VCaP (cell line): ENCODE data around the gene CEP164.
A peak's percentile ranks its signal among the peaks of the same experiment; 100 is the strongest.

Experiments
- H3K27ac ChIP-seq: fragments of 450-650 bp; 2 replicates; pipeline ENCODE4 v1.5.1; 2017
- TF ChIP-seq, protein P1 (sequence below): fragments of 450-650 bp; conservative IDR thresholded peaks from 2 replicates; pipeline ENCODE4 v1.5.1; 2017; ENCODE audit warnings: mild to moderate bottlenecking, moderate library complexity

Gene CEP164

DNA sequence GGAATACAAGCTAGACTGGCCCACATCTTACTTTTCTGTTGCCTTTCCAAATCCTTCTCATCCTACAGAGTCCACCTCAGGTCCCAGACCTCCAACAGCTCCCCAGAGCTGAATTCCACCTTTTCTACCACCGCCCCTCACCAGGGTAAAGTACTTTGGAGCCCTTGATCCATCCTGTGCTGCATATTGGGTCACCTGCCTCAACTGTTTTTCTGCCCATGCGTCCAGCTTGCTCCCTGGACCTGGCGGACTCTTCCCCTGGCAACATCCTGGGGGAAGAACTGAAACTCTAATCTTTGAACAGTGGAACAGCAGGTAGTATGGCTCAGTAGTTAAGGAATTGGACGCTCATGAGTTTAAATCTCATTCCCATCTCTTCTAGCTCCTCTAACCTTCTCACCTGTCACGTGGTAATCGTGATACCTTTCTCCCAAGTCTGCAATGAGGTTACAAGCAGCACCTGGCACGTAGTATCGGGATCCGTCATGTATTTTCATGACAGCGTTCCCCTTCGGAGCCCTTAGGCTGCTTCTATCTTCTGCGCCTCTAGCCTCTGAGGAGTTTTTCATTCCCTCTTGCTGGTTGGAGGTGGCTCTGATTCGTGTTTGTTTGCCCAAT is 98.1 kb downstream of the CEP164 start:
- H3K27ac ChIP-seq: no peak overlapping the region
- TF ChIP-seq, protein P1, sequence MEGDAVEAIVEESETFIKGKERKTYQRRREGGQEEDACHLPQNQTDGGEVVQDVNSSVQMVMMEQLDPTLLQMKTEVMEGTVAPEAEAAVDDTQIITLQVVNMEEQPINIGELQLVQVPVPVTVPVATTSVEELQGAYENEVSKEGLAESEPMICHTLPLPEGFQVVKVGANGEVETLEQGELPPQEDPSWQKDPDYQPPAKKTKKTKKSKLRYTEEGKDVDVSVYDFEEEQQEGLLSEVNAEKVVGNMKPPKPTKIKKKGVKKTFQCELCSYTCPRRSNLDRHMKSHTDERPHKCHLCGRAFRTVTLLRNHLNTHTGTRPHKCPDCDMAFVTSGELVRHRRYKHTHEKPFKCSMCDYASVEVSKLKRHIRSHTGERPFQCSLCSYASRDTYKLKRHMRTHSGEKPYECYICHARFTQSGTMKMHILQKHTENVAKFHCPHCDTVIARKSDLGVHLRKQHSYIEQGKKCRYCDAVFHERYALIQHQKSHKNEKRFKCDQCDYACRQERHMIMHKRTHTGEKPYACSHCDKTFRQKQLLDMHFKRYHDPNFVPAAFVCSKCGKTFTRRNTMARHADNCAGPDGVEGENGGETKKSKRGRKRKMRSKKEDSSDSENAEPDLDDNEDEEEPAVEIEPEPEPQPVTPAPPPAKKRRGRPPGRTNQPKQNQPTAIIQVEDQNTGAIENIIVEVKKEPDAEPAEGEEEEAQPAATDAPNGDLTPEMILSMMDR: no peak

DNA sequence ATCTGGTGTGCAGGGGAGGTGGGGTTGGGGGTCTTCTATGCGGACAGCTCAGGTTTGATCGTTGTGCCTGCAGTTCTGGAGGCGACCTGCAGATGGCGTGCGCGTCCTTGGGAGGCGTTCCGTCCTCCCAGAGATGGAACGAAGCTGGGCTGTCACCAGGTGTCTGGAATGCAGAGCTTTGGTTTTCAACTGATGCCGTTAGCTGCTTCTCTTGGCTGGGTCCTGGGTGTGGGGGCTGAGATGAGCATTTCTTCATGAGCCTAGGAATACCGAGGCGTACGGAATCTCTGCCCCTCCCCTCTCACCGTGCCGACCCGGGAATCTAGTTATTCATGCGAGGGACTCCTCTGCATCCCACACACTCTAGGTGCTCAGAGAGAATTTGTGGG is 98.6 kb downstream of the CEP164 start:
- H3K27ac ChIP-seq: no peak overlapping the region
- TF ChIP-seq, protein P1: peak; percentile 99

DNA sequence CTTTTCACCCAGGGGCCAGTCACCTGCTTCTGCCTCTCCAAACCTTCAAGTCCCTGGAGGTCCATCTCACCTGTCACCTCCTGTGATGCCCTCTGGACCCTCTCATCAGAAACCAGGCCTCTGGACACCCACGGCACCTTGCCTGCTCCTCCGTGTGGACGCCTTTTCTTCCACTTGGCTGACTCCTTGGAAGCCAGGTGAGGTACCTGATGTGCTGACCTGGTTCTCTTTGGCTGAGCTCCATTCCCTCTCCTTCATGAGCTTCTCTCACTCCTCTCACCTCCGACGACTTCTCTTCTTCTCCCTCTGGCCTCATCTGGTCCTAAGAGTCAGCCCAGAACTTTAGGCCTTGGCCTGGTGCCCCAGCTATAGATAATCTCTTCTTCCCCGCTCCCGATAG is 99.3 kb downstream of the CEP164 start:
- H3K27ac ChIP-seq: no peak overlapping the region
- TF ChIP-seq, protein P1: no peak

DNA sequence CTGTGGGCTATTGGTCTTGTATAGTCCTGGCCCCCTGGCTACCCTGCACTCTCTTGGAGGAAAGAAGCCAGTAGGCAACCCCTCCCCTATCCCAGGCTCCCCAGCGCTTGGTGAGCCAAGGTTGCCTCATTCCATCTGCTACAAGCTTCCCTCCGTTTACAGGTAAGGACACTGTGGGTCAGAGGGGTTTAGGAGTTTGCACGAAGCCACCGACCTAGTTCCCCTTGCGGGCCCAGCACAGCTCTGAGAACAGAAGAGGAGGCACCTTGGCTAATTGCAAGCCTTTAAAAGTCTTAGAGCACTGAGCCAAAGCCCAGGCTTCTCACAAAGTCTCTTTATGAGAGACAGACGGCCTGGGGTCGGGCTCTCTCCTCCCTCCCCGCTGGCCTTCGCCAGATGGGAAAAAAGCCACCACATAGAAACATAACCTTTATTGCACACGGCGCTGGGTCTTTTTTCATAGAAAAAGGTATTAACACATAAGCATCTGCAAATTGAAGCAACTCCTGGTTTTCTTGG is 99.8 kb downstream of the CEP164 start:
- TF ChIP-seq, protein P1: no peak
- H3K27ac ChIP-seq: no peak overlapping the region

DNA sequence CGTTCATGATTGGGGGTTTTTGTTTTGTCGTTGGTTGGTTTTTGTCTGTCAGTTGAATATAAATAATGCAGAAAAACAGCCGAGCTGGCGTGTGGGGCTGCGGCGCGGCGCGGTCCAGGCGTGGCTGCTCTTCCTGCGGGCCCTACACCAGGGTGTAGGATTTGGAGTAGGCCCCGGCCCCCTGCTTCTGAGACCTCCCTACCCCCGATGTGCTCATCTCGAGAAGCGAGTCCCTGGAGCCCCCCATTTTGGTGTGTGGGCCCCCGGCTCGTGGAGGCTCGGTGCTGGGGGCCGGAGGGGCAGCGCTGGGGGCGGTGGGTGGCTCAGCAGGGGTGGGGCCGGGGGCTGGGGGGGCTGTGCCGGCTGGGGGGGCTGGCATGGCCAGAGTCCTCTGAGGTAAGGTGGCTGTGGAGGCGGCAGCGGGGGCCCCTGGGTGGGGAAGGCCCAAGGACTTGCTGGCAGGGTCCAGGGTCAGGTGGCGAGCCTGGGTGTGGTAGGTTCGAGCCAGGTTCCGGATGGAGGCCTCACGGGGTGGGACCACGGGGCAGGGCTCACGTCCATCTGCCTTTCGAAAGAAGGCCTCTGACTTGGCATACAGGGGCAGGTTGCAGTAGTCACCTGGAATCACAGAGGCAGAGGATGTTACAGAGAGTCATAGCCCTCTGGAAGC is 100.7 kb downstream of the CEP164 start:
- TF ChIP-seq, protein P1: no peak
- no peak overlapping the region for H3K27ac ChIP-seq

DNA sequence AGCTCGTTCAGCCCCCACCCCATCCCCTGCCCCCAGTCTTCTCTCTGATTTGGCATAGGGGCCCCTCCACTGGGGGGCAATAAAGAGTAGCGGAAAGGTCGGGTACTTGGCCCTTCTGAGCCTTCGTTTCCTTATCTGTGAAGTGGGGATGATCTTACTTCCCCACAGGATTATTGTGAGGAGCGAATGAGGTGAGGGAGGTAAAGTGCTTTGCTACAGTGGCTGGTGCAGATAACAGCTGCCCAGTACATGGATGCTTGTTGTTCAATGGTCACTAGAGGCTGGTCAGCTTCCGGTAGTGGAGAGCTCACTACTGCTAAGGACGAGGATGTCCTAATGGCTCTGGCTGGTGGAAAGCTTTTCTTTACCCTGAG is 101.2 kb downstream of the CEP164 start:
- no peak overlapping the region for H3K27ac ChIP-seq
- TF ChIP-seq, protein P1: no peak

DNA sequence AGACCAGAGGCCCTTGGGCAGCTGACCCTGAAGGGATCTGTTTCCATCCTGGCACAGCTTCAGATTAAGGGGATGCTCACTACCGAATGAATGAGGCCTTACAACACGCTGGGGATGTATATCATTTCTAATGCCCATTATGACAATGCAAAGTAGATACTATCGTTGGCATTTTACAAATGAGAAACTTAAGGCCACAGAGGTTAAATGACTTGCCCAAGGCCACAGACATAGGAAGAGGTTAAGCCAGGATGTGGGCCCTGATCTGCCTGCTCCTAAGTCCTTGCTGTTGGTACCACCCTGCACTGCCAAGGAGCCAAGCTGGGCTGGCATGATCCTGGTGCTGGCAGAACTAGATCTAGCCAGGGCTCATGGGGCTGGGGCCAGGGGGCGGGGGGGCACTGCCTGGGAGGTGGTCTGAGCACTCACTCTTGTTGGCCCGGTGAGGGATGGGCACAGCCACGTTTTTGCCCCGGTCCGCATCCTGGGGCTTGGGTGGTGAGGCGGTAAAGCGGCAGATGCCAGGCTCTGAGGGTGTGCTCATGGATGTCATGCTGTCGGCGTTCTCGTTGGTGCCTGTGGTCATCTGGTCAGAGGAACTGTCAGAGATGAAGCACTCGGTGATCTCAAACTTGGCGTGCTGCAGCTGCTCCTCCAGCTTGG is 102.8 kb downstream of the CEP164 start:
- TF ChIP-seq, protein P1: no peak

More for the DNA sequence above, 102.8 kb downstream of the CEP164 start:
- no peak overlapping the region for H3K27ac ChIP-seq
